Neutrophil (primary cell): ENCODE results near the gene HPCA.

Experiments used
- H3K27ac ChIP-seq: fragments of 200-600 bp; sonication (generic); 2 replicates; pipeline ENCODE4 v1.5.1; 2016; ENCODE audit warnings: mild to moderate bottlenecking, moderate library complexity
- H3K27me3 ChIP-seq: fragments of 200-600 bp; sonication (generic); 2 replicates; pipeline ENCODE4 v1.6.0; 2016; ENCODE audit warnings: mild to moderate bottlenecking
- H3K36me3 ChIP-seq: fragments of 200-600 bp; sonication (generic); 2 replicates; pipeline ENCODE4 v1.5.1; 2017
- H3K4me1 ChIP-seq, 2 experiments: fragments of 200-600 bp in 1 of 2; sonication (generic) in 1 of 2; 1 replicate in 1 of 2; 2 replicates in 1 of 2; pipeline versions ENCODE4 v1.5.1 to v1.6.1; 2013 to 2016; ENCODE audit warnings: low read depth in 1 of 2, low read length in 1 of 2, mild to moderate bottlenecking in 1 of 2, moderate library complexity in 1 of 2; ENCODE audit not compliant: control insufficient read depth in 1 of 2, insufficient read depth in 1 of 2
- H3K4me3 ChIP-seq, 2 experiments: fragments of 200-600 bp in 1 of 2; sonication (generic) in 1 of 2; 1 replicate in 1 of 2; 2 replicates in 1 of 2; pipeline ENCODE4 v1.5.1; 2013 to 2016; ENCODE audit warnings: low read depth in 1 of 2, low read length in 1 of 2, mild to moderate bottlenecking in 1 of 2, moderate library complexity in 1 of 2
- H3K9me3 ChIP-seq: fragments of 200-600 bp; sonication (generic); 2 replicates; pipeline ENCODE4 v1.5.1; 2016
- TF ChIP-seq, protein P1 (sequence below): fragments of 200-600 bp; sonication (generic); IDR thresholded peaks from 2 replicates; pipeline ENCODE4 v1.5.1; 2016; ENCODE audit warnings: antibody characterized with exemption

HPCA gene

DNA sequence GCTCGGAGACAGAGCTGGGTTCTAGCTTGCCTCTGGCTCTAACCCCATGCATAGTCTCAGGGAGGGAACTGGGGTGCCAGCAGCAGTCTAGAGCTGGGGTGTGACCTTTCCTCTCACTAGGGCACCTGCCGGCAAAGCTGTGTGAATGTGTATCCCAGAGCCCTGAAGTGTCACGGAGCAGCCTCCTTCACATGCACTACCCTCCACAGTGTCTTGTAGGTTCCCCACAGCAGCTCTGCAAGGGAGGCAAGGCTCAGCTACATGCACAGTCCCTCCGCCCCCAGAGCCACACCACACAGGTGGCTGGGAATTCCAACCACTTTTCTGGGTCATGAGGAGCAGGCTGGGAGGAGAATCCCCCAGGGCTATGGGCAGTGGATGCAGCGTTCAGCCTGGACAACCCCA lies 7.7 kb upstream of the HPCA start:
- H3K27ac ChIP-seq, result no peak overlapping the region
- H3K36me3 ChIP-seq, result no peaks in the 10 kb centered on the region
- H3K27me3 ChIP-seq, result peaks cover 92% of the 10 kb centered on the region
- H3K4me3 ChIP-seq, result no peak overlapping the region
- no peaks in the 10 kb centered on the region for H3K9me3 ChIP-seq
- TF ChIP-seq, protein P1, sequence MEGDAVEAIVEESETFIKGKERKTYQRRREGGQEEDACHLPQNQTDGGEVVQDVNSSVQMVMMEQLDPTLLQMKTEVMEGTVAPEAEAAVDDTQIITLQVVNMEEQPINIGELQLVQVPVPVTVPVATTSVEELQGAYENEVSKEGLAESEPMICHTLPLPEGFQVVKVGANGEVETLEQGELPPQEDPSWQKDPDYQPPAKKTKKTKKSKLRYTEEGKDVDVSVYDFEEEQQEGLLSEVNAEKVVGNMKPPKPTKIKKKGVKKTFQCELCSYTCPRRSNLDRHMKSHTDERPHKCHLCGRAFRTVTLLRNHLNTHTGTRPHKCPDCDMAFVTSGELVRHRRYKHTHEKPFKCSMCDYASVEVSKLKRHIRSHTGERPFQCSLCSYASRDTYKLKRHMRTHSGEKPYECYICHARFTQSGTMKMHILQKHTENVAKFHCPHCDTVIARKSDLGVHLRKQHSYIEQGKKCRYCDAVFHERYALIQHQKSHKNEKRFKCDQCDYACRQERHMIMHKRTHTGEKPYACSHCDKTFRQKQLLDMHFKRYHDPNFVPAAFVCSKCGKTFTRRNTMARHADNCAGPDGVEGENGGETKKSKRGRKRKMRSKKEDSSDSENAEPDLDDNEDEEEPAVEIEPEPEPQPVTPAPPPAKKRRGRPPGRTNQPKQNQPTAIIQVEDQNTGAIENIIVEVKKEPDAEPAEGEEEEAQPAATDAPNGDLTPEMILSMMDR, result no peak
- no peaks in the 10 kb centered on the region for H3K4me1 ChIP-seq

DNA sequence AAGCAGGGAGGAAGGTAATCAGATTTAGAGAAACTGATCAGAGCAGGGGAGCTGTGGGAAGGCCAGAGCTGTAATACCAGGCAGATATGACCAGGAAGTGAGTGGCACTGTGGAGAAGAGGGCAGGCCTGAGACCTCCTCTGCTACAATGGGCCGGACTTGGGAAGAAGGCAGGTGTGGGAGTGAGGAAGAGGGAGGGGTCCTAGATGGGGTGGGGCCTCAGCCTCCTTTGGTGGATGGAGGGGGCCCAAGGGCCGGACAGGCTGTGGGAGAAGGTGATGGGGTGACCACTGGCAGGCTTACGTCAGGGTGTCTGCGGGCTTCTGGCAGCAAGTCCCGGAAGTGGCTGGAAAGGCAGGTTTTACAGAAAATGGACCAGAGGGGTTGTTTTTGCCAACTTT lies 5.0 kb upstream of the HPCA start:
- peaks cover 92% of the 10 kb centered on the region for H3K27me3 ChIP-seq

DNA sequence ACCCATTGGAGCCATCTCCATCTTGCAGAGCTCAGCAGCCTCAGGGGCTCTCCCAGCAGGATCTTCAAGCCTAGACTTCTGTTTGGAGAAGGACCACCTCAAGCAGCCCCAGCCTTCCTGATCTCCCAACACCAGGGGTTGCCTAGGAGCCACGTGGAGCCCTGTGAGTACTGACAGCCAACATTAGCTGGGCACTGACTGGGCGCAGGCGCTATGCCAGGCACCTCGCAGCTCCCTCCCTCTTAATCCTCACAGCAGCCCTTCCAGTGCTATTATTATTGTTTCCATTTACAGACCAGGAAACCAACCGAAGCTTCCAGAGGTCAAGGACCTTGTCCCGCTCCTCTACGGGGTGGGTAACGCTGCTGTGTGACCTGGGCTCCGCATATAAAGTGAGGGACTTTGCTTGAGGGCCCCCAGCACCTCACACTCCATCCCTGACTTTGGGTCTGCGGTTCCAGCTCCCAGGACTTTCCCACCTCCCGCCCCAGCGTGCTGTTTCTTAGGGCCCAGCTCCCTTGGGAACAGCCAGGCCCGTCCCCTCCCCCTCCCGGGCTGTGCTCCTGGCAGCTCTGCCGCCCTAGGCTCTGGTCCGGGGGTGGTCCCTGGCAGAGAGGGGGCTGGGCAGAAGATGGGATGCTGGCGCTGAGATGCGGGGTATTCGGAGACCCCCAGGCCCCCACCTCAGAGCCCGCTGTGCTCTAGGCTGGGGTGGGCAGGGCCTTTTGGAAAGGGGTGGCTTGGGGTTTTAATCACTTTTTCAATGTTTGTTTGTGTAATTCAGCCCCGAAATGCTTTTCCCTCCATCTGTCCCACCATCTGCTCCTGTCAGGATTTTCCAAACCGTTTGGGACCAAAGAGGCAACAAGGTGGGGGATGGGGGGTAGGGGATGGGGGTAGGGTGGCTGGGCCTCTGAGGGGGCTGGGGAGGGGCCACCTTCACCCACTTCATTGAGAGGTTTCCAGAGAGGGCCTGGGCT lies 4.1 kb upstream of the HPCA start:
- Histone ChIP-seq H3K27me3 (peaks cover 92% of the 10 kb centered on the region), H3K4me1 (no peaks in the 10 kb centered on the region), H3K9me3 (no peaks in the 10 kb centered on the region), H3K27ac (no peak overlapping the region), H3K36me3 (no peaks in the 10 kb centered on the region), H3K4me3 (no peak overlapping the region)
- TF ChIP-seq, protein P1, result no peak

More for the DNA sequence above, 5.0 kb upstream of the HPCA start:
- TF ChIP-seq, protein P1, result no peak
- H3K9me3 ChIP-seq, result no peaks in the 10 kb centered on the region
- no peaks in the 10 kb centered on the region for H3K36me3 ChIP-seq
- H3K4me3 ChIP-seq, result no peak overlapping the region
- no peak overlapping the region for H3K27ac ChIP-seq
- H3K4me1 ChIP-seq, result no peaks in the 10 kb centered on the region

DNA sequence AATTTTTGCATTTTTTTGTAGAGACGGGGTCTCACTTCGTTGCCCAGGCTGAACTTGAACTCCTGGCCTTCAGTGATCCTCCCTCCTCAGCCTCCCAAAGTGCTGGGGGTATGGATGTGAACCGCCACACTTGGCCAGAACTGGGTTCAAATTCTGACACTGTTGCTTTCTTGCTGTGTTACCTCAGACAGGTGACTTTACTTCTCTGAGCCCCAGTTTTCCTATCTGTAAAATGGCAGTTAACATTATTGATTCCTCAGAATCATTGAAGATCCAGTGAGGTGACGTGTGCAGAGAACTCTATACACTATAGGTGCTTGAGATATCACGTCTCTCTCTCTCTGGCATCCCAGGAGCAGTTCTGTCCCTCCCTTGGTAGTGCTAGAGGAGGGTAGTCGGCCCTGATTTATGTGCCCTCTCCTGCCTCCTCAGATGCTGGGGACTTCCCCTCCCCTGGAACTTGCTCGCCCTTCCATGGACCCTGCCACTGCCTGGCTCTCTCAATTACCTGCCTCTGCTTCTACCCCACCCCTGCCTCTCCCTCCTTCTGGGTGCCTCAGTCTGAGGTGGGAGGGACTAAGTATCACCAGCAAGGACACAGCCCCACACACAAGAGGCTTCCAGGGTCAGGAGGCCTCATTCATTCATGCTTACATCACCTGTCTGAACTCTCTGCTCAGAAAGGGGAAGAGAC lies 2.8 kb upstream of the HPCA start:
- no peaks in the 10 kb centered on the region for H3K36me3 ChIP-seq
- TF ChIP-seq, protein P1, result no peak
- no peak overlapping the region for H3K4me3 ChIP-seq
- H3K27ac ChIP-seq, result no peak overlapping the region
- H3K9me3 ChIP-seq, result no peaks in the 10 kb centered on the region
- no peaks in the 10 kb centered on the region for H3K4me1 ChIP-seq
- H3K27me3 ChIP-seq, result peaks cover 92% of the 10 kb centered on the region

DNA sequence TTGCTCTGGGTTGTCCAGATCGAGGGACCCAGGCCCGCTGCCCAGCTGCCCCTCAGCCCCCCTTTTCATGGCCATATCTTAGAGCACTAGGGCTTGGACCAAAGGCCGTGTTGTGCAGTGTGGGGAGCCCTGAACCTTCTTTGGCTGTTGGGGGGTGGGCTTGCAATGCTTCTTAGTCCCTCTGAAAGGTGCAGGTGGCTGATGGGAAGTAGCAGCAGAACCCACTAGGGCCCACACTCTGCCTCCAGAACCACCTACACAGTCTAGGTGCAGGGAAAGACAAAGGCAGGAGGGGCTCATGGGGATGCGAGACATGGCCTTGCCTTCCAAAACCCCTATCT lies 2.3 kb upstream of the HPCA start:
- H3K4me1 ChIP-seq, result no peaks in the 10 kb centered on the region
- no peak overlapping the region for H3K27ac ChIP-seq
- no peaks in the 10 kb centered on the region for H3K36me3 ChIP-seq
- H3K27me3 ChIP-seq, result peaks cover 93% of the 10 kb centered on the region
- TF ChIP-seq, protein P1, result no peak
- no peak overlapping the region for H3K4me3 ChIP-seq
- no peaks in the 10 kb centered on the region for H3K9me3 ChIP-seq
